ENCODE data around the gene GP5.

GP5 gene

GRCh38 chr3:194396539-194396858, 2.6 kb downstream of the GP5 start:
- ChIA-PET POLR2A (ENCODE audit: low non-redundant PET) (no interaction called here), CTCF (interaction anchor here (0.6 kb wide), 1 partner anchor 665 kb away, joined by 3 read pairs; no protein-coding TSS in a partner anchor)
- H3K27ac ChIP-seq, result no peak overlapping the region
- no peak for DNase-seq (ENCODE audit: low spot score)
- TF ChIP-seq CTCF (conservative IDR thresholded peaks at IDR 0.05; ENCODE audit: low read depth), result no peak

GRCh38 chr3:194395778-194396538, 3.1 kb downstream of the GP5 start:
- ChIA-PET CTCF (no interaction called here), POLR2A (ENCODE audit: low non-redundant PET) (no interaction called here)
- no peak for DNase-seq (ENCODE audit: low spot score)
- no peak for TF ChIP-seq CTCF (conservative IDR thresholded peaks at IDR 0.05; ENCODE audit: low read depth)
- H3K27ac ChIP-seq, result no peak overlapping the region

GRCh38 chr3:194395212-194395611, 3.9 kb downstream of the GP5 start:
- DNase-seq (ENCODE audit: low spot score), result no peak
- POLR2A ChIA-PET (ENCODE audit: low non-redundant PET), result no interaction called here
- no peak for TF ChIP-seq CTCF (conservative IDR thresholded peaks at IDR 0.05; ENCODE audit: low read depth)
- no peak overlapping the region for H3K27ac ChIP-seq
- CTCF ChIA-PET, result interaction anchor here (0.9 to 1.6 kb wide), 4 partner anchors 9 to 697 kb away, joined by 3 to 6 read pairs (median 4); no protein-coding TSS in a partner anchor

- CTCF ChIA-PET, result interaction anchor here (0.6 to 1.3 kb wide), 3 partner anchors 10 to 282 kb away, joined by 3 to 9 read pairs (median 4); no protein-coding TSS in a partner anchor
- DNase-seq (ENCODE audit: low spot score), result no peak
- POLR2A ChIA-PET (ENCODE audit: low non-redundant PET), result no interaction called here
- H3K27ac ChIP-seq, result no peak overlapping the region
- no peak for TF ChIP-seq CTCF (conservative IDR thresholded peaks at IDR 0.05; ENCODE audit: low read depth)
Measured at GRCh38 chr3:194392576-194392975, 6.5 kb downstream of the GP5 start.

GRCh38 chr3:194390835-194391234, 8.2 kb downstream of the GP5 start:
- ChIA-PET POLR2A (ENCODE audit: low non-redundant PET) (no interaction called here), CTCF (no interaction called here)
- no peak overlapping the region for H3K27ac ChIP-seq
- DNase-seq (ENCODE audit: low spot score), result no peak
- no peak for TF ChIP-seq CTCF (conservative IDR thresholded peaks at IDR 0.05; ENCODE audit: low read depth)

GRCh38 chr3:194389269-194389668, 9.8 kb downstream of the GP5 start:
- no peak overlapping the region for H3K27ac ChIP-seq
- DNase-seq (ENCODE audit: low spot score), result no peak
- TF ChIP-seq CTCF (conservative IDR thresholded peaks at IDR 0.05; ENCODE audit: low read depth), result no peak
- ChIA-PET POLR2A (ENCODE audit: low non-redundant PET) (no interaction called here), CTCF (no interaction called here)

Data from RWPE1 (cell line).